GM18508 (cell line): Measurements from ENCODE around the gene PHC2.

ENCODE experiments used
- ATAC-seq: cut with Tn5 transposase; IDR thresholded peaks from one replicate; pipeline ENCODE4 v1.9.1; 2021; ENCODE audit warnings: moderate number of reproducible peaks; ENCODE audit not compliant: insufficient read depth, unreplicated experiment

Gene PHC2

GRCh38 chr1:33281554-33282303 lies 149.2 kb downstream of the PHC2 start:
- ATAC-seq, result no peak

GRCh38 chr1:33280091-33280661 lies 150.7 kb downstream of the PHC2 start:
- ATAC-seq, result no peak

DNA sequence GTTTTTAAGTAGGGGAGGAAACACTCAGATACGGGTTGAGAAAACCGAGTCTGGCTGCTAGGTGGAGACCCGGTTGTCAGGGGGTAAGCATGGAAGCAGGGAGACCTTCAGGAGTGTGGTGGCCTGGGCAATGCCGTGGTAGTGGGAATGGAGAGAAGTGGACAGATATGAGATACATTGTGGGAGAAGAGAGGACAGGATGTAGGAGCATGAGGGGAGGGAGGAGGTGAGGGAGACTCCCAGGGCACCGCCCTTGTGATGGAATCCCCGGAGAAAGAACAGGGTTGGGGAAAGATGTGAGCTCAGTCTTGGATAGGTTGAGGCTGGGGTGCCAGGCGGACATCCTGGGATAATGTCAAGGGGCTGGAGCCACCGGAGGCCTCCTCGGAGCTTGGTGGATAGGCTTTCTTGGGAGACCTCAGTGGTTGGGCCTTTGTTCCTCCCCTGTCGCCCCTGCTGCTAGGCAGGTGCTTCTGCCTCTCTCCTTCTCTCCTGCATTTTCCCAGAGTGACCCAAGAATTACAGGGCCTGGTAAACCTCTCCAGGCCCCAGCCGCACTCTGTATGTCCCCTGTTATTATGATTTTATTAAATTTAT lies 153.3 kb downstream of the PHC2 start:
- no peak for ATAC-seq

GRCh38 chr1:33276573-33277298 lies 154.2 kb downstream of the PHC2 start:
- no peak for ATAC-seq

DNA sequence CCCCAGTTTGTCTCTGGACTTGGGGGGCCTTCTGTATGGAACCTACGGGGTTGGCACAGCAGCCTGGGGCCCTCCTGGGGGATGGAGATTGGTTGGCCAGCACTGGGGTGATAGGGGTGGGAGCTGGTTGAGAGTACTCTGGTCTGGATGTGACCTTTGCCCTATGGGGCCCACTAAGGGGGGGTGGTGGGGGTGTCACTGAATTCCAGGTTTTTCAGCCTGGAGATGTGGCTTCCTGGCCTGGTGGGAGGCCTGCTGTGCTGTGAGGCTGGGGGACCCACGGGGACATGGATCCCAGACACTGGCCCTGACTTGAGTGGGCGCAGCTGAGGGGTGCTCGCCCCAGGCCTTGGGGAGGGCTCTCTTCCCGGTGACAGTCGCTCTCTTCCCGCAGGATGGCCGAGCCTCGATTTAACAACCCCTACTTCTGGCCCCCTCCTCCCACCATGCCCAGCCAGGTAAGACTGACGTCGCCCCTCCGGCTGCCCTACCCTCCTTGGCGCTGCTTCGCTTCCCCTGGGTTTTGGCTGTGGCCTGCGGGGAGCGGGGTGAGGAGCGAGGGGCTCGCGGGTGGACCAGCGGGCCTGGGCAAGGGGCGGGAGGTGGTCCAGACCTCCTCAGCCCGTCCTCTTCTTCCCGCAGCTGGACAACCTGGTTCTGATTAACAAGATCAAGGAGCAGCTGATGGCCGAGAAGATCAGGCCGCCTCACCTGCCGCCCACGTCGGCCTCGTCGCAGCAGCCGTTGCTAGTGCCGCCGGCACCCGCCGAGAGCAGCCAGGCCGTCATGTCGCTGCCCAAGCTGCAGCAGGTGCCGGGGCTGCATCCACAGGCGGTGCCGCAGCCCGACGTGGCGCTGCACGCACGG lies 155.0 kb downstream of the PHC2 start:
- ATAC-seq, result no peak

DNA sequence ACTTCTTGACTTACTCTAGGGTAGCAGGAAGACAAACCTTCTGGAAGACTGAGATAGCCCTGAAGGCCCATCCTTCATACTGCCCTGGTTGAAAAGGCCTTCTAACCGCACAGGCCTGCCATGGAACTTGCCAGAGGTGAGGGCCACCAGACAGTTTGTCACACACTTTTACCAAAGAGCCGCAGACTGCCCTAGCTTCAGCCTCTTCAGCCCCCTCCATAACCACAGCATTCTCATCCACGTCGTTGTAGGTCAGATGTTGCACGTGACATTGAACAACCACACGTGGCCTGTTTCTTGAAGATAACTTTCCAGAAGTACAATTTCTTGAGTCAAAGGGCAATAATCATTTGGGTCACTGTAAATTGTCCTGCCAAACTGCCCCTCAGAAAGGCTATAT lies 155.7 kb downstream of the PHC2 start:
- ATAC-seq, result no peak

- ATAC-seq, result no peak
These were observed 156.4 kb downstream of the PHC2 start for GRCh38 chr1:33274446-33274845.

DNA sequence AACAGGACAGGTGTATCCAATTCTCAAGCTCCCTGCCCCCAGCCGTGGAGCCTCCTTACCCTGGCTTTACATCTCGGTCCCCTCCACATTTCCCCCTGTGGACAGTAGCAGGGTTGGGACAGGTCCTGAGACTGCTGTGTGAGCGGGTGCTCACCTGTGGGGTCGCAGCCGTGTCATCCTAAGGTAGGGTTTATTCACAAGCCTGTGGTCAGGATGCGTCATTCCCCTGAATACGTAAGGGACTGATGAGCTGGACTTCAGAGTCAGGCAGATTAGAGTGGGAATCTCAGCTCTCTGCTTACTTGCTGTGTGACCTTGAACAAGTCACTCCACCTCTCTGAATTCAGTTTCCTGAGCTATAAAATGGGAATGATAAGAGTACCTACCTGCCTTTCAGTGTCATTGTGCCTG lies 156.9 kb downstream of the PHC2 start:
- ATAC-seq, result no peak
